Ovary (tissue), 3 donors: ENCODE results near the gene MIER2.
"Not testable (repeated sequence)": the region's sequence is repeated elsewhere in the genome, so short reads cannot be mapped to it uniquely, and the experiment has no call there.

ENCODE experiments used
- CTCF ChIP-seq, 3 donors: fragments of 450-650 bp in 2 of 3; fragments of 200-600 bp in 1 of 3; IDR thresholded peaks; one replicate each; pipeline versions ENCODE4 v1.5.1 to v1.8.0; 2016 to 2022; ENCODE audit warnings: antibody characterized with exemption in 3 of 3, mild to moderate bottlenecking in 1 of 3
- EP300 ChIP-seq: sonication (generic); formaldehyde crosslinking; IDR thresholded peaks from one replicate; pipeline ENCODE4 v1.6.1; 2017; ENCODE audit warnings: antibody characterized with exemption
- POLR2A ChIP-seq: fragments of 450-650 bp; IDR thresholded peaks from one replicate; pipeline ENCODE4 v1.6.1; 2017; ENCODE audit warnings: antibody characterized with exemption, mild to moderate bottlenecking, moderate library complexity
- donor health status: DM: no; HTN: no; CAD: no.

- TF ChIP-seq CTCF (IDR thresholded peaks at IDR 0.05); POLR2A; EP300: not testable (repeated sequence)
These were observed 49.0 kb upstream of the MIER2 start for GRCh38 chr19:393560-393959.
